CD4-positive, alpha-beta T cell treated with Interleukin-6 for 4 hours (primary cell): Measurements from ENCODE around the gene FCRL6.

ENCODE experiments used
- DNase-seq: peaks from one replicate; pipeline ENCODE4 v3.0.0-alpha.2; 2020; ENCODE audit warnings: mixed read lengths

The FCRL6 gene

DNA sequence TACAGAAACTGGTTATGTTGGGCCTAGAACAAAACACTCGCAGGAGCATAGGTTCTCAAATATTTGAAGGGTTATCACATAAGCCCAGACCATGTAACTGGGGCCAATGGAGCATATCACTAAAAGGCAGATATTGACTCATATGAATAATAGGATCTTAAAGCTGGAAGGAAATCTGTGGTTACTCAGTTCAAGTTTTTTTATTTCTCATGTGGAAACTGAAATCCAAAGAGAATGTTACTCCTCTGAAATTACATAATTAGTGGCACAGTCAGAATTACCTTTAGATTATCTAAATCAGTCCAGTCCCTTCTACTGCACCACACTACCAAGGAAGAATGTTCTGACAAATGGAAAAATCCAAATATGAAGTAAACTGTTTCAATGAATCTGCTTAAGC is 36.6 kb downstream of the FCRL6 start:
- DNase-seq = no peak

DNA sequence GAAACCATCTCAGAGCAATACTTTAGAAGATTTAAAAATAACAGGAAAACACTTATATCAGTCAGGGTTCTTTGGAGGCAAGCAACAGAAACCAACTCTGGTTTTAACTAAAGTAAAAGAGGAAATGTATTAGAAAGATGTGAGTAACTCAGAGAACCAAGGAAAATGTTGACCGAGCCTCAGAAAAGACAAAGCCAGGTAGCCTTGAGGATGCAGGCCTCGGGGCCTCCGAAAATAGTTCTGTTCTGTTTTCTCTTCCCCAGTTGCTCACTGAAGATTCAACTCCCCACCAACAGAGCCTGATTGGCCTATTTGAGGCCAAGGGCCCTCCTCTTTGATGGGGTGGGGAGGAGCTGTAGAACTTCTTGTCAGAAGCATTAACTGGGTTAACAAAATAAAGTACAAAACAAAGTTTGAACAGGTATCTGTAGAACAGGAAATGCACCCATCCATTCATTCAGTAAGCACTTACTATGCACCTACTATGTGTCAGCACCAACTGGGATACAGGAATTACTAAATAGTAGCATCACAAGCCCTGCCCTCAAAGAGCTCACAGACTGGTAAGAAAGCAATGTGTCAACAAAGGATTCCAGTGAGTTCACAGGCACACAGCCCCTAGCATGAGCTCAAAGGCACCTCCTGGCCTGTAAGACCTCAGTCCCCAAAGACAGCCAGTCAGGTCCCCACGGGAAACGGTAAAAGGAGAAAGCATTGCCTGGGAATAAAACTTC is 37.1 kb downstream of the FCRL6 start:
- DNase-seq = no peak

DNA sequence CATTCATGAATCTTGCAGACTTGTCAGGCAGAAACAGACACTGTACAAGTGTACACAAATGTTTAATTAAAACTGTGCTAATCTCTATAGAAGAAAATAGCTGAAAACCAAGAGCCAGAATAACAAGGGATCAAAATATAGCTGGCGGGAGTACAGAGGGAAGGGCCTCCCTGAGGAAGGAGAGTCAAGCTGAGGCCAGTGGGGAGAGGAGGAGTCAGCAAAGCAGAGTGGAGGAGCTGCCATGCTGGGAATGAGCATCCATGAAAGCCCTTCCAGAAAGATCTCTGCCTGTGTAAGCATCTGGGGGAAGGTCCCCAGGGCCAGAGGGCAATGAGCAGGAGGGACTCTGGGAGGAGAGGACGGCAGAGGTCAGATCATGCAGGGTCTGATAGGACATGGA is 39.6 kb downstream of the FCRL6 start:
- DNase-seq = no peak

DNA sequence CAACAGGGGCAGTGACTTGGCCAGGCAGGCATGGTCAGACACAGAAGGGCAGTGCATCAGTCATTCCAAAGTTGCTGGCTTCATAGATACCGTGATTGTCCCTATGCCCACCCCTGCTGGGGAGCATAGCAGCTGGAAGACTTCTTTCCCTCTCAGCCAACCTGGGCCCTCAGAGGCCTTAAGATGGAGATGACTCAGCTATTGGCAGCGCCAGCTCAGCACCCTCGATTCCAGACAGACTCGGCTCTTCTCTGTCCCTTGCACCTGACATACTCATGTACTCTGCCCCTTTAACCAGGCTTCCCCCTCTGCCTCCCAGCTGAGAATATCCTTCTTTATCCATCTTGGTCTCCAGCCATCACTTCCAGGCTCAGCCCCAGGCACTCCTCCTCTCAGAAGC is 41.3 kb downstream of the FCRL6 start:
- DNase-seq = no peak

DNA sequence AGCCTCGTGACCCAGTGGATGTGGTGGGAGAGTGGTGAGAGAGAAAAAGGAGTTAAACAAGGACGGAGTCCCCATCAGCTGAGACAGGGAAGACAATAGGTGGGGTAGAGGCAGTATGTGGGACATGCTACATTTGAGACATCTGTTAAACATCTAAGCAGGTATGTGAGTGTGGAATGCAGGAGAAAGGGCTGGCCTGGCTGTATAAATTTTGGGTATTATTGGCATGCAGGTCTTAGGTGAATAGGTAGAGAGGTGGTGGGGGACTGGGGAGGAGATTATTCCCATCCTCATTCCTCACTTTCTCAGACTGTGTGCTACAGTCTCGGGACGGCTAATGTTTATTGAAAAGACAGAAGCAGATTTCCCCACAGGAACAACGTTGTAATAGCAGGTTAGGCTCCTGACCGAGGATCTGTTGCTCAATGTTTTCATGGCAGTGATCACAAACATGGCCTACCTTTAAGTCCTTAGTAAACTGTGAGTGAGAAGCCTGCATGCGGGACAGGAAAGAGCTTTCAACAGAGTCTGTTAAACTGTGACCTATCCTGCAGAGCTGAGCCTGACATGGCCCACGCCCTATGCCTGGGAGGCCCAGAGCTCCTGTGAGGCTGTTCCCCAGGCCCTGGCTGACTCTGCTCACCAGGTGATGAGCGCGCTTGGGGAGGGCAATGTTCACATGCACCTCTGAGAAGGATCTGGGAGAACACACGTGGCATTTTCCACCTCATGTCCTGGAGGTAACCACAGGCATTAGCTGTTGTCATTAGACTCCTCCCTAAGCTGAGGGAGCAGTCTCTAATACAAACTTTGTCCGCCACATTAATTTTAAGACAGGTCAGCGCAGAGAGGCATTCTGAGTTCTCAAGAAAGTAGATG is 43.8 kb downstream of the FCRL6 start:
- DNase-seq = no peak

DNA sequence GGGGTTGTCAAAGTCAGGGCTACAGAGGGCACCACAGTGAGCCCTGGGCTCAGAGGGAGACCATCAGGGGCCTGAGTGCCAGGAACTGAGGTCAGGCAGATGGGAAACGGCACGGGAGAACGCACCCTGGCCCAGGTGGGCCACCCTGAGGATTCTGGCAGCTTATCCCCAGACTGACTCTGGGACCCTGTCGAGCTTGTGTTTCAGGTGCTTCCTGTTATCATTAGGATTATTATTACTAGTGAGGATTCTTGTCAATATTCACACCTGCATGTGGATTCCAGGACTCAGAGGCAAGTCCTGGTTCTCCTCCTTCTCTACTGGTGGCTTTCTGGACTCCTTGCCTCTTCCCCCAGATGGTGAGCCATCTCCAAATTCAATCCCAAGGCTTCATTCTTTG is 45.1 kb downstream of the FCRL6 start:
- DNase-seq = no peak

GRCh38 chr1:159848326-159848725 is 46.2 kb downstream of the FCRL6 start:
- no peak for DNase-seq

DNA sequence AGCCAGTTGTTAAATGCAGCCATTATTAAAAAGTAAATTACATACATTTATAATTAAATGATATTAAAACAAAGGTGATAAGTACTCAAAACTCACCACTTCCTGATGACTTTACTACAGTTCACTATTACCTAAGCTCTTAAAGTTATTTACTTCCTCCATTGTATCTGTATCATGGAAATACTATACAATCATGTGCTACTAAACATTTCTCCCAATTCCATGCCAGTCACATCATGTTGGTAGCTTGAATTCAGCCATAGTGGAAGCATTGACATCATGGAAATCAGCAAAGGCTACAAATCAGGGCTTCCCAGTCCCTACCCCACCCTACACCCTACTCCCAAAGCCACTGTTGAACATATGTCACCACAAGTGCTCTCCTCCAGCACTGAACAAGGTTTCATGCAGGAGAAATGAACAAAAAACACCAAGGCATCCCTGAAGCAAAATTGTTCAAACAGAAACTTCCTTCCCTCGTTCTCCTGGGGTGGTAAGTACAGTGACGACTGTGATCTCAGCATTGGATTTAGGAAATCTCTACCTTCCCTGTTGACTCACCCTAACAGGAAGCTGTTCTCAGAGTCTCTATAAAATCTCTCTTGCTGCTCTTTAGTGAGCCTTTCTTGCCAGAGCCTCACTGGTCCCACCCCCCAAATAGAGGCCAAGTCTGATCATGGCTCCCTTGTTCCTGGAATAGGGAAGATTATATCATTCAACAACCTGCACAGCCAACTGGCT is 47.6 kb downstream of the FCRL6 start:
- DNase-seq = no peak

GRCh38 chr1:159851407-159851806 is 49.2 kb downstream of the FCRL6 start:
- no peak for DNase-seq

GRCh38 chr1:159853417-159854115 is 51.4 kb downstream of the FCRL6 start:
- DNase-seq = no peak

DNA sequence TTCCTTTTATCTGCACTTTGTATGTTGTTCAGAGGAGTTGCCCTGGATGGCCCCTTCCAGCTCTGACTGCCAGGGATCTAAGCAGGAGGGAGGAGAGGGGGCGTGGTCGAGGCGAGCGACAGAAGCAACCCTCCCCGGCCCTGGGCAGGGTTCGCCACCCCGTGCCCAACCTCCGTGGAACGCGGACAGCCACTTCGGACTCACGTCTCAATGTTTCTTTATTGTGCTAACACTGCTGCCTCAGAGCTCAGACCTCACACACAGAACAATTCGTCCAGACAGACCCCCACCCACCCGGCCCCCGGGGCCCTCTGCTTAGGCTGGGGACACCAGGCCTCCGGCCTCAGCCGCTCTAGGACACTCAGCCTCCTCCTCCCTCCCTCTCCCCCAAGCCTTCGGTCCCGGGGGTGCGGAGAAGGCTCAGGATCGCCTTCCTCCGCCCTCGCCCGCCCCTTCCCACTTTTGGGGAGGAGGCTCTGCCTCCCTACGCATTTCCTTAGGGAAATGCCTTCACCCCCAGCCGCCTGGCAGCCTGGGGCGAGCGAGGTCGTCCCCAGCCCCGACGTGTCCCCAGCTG is 52.0 kb downstream of the FCRL6 start:
- DNase-seq = peak; percentile 43

GRCh38 chr1:159854693-159855192 is 52.6 kb downstream of the FCRL6 start:
- DNase-seq = peak; percentile 85

DNA sequence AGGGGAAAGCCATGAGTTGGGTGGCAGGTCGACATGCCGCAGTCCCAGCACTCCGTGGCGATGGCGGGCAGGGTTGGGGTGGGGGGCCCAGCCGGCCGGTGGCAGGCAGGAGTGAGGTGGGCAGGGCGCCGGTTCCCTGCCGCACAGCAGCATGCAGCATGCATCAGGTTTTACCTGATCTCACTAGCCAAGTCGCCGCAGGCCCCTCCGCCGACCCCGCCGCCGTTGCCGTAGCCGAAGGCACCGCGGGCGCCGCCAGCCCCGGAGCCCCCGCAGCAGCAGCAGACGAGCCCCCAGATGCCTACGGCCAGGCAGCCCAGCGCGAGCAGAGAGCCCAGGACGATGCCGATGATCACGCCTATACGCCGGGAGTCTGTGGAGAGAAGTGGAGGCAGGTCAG is 53.5 kb downstream of the FCRL6 start:
- DNase-seq = no peak

DNA sequence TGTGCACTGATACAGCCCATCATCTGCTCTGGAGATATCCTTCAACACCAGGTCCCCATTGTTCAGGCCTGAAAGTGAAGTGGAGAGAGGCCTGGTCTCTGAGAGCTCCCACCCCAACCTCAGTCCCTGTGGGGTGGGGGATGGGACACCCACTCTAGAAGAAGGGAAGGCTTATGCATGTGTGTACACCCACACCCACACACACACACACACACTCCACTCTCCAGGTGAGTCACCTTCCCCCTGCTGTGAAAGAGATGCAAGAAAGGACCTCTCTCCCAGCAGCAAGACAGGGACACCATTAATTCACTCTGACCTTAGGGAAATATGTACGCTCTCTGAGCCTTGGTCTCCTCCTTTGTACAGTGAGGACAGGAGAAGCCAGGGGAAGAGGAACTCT is 54.4 kb downstream of the FCRL6 start:
- no peak for DNase-seq

GRCh38 chr1:159857889-159858288 is 55.7 kb downstream of the FCRL6 start:
- no peak for DNase-seq

DNA sequence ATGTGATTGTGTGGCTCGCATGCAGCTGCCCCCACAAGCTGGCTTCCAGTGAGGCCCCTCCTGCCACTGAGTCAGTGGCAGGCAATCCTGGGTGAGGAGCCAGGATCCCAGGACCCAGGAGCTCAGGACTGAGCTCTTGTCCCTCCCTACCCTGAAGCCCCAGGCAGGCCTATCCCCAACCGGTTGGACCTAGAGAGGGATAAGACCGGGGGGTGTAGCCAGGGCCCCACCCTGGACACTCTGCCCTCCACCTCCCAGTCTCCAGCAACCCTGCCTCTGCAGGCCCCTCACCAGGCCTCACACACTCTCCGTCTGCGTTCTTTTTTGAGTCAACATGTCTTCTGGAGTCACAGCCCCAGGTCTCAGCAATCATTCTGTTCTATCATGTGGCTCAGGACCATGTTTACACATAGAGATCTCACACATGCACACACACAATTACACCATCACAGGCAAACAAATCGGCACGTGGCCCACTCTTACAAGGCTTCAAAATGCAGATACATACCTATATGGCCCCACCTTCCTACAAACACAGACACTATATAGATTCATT is 57.7 kb downstream of the FCRL6 start:
- no peak for DNase-seq

DNA sequence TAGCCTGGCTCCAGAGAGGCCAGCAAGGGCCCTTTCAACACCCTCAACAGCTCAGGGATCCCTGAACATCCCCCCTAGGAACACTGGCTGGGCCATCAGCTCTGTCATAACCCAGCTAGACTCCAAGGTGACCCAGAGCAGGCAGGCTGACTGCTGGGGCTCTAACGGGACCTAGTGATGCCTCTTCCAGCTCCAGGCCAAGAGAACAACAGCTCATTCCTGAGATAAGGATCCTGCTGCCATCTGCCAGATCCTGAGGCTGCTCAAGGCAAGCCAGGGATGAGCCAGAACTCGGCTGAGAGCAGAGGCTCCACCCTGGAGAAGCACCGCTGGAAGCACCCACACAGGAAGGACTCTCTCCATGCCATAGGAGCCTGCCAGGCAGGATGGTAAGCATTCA is 58.3 kb downstream of the FCRL6 start:
- no peak for DNase-seq

DNA sequence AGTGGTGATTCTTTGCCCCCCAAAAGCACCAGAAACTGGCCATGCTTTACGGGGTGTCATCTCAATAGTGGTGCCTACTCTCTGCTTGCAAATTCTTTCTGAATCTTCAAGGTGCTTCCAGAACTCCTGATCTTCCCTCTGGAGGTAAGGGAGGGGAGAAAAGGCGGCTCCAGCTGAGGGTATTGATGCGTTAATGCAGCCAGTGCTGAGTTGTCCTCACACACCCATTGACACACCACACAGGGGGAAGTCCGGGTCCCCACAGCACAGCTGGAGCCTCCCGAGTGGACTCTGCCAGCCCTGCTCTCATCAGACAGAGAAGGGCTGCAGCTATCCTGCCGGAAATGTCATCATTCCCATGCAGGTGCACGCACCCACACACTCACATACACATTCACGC is 59.1 kb downstream of the FCRL6 start:
- no peak for DNase-seq

DNA sequence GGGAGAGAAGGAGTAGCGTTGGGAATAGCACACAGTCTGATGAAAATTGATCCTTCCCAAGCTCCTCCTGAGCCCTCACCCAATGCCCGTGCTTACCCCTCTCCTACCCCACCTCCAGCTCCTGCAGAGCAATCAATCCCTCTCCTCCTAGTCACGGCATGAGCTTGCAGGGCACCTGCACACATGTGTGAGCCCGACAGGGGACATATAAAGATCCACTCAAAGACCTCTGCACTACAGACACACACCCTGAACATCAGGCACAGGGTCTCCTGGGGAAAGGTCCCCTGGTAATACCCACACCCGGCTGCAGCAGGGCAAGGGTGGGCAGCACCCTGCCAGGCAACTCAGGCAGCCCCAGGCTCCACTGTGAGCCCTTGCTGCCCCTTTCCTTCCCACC is 59.9 kb downstream of the FCRL6 start:
- DNase-seq = no peak

DNA sequence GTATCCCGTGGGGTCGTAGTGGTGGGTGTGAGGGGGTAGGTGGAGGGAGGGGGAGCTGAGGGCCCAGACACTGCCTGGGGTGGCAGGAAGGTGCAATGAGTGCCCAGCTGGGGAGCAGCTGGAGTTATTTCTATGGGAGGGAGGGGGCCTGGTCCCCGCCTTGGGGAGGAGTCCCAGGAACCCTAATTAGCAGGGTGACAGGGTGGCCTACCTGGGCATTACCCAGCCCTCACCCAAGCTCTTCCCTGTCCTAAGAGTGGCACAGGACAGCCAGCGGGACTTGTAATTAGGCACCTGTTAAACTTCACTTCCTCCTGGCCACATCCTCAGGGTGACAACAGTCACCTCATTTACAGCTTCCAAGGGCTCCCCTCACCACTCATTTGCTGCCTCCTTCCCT is 60.4 kb downstream of the FCRL6 start, which contains the start of gene VSIG8:
VSIG8 (minus strand) TSS at position 101 of the 400 bp plus-strand sequence. CDS start 136 bp downstream, outside the sequence.
- no peak for DNase-seq

GRCh38 chr1:159864262-159864661 is 62.1 kb downstream of the FCRL6 start:
- no peak for DNase-seq
